Ovary (tissue), 3 donors: ENCODE results near the gene SESTD1.

ENCODE experiments used
- EP300 ChIP-seq: sonication (generic); formaldehyde crosslinking; IDR thresholded peaks from one replicate; pipeline ENCODE4 v1.6.1; 2017; ENCODE audit warnings: antibody characterized with exemption
- POLR2A ChIP-seq: fragments of 450-650 bp; IDR thresholded peaks from one replicate; pipeline ENCODE4 v1.6.1; 2017; ENCODE audit warnings: antibody characterized with exemption, mild to moderate bottlenecking, moderate library complexity
- TF ChIP-seq, protein P1 (sequence below), 3 donors: fragments of 450-650 bp in 2 of 3; fragments of 200-600 bp in 1 of 3; IDR thresholded peaks; one replicate each; pipeline versions ENCODE4 v1.5.1 to v1.8.0; 2016 to 2022; ENCODE audit warnings: antibody characterized with exemption in 3 of 3, mild to moderate bottlenecking in 1 of 3
- donor health status: DM: no; HTN: no; CAD: no.

DNA sequence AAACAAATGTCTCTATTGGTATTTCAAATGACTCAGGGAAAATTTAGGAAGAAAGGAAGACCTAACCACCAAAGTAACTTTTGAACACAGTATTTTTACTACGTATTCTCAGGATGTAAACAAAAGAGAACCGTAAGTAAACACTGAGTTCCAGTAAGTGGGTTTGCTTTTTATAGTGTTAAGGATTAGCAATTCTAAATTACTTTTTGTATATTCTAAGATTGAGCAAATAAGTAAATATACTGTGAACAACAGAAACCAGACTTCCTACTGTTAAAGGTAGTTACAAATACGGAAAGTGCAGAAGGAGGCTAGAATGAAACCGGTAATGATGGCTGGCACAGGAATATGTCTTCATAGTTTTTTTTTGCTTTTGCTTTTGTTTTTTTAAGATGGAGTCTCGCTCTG is 31.5 kb downstream of the SESTD1 start:
- TF ChIP-seq, protein P1, sequence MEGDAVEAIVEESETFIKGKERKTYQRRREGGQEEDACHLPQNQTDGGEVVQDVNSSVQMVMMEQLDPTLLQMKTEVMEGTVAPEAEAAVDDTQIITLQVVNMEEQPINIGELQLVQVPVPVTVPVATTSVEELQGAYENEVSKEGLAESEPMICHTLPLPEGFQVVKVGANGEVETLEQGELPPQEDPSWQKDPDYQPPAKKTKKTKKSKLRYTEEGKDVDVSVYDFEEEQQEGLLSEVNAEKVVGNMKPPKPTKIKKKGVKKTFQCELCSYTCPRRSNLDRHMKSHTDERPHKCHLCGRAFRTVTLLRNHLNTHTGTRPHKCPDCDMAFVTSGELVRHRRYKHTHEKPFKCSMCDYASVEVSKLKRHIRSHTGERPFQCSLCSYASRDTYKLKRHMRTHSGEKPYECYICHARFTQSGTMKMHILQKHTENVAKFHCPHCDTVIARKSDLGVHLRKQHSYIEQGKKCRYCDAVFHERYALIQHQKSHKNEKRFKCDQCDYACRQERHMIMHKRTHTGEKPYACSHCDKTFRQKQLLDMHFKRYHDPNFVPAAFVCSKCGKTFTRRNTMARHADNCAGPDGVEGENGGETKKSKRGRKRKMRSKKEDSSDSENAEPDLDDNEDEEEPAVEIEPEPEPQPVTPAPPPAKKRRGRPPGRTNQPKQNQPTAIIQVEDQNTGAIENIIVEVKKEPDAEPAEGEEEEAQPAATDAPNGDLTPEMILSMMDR (IDR thresholded peaks at IDR 0.05), result no peak
- TF ChIP-seq EP300, result no peak
- no peak for TF ChIP-seq POLR2A
